GM18505 (cell line): ENCODE data around the gene HMX2.

Experiments
- ATAC-seq: cut with Tn5 transposase; IDR thresholded peaks from one replicate; pipeline ENCODE4 v1.9.1; 2021; ENCODE audit not compliant: unreplicated experiment
- POLR2A ChIP-seq: IDR thresholded peaks from 4 replicates; pipeline ENCODE4 v1.6.1; 2011; ENCODE audit warnings: borderline replicate concordance; ENCODE audit not compliant: insufficient read depth, insufficient read length; ENCODE audit errors: extremely low read depth

Gene HMX2

DNA sequence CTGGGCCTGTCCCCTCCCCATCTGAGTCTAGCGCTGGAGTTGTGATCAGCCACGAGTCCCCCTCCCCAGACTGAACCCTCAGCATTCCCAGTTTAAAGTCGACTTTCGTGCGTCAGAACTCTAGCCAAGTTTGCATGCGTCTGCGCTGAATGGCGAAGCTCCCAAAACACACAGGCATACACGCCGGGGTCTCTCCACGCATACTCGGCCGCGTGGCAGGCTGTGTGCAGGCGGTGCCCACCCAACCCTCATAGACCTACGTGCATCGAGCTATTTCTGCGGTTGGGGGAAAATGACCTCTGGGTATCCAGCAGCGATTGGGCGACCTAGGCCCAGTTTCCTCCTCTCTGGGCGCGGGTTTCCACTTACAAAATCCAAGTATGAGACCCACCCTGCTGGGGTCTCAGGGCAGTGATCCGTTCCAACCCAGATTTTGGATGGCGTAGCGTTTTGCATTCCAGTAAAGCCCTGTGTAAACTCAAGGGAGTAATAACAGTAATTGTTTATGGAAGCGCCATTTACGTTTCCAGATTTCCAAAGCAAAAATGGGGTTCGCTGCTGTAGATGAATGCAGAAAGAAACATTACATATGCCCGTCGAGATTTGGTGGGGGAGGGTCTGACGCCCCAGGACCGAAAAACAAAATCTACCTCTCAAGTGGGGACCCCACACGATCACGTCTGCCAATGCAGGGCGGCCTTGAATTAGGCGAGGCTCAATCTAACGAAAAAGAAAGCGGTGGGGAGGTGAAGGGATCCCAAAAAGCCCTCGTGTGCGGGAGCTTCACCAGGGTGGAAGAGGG, 14.2 kb upstream of the HMX2 start:
- ATAC-seq = no peak
- TF ChIP-seq POLR2A = peak; percentile 3

DNA sequence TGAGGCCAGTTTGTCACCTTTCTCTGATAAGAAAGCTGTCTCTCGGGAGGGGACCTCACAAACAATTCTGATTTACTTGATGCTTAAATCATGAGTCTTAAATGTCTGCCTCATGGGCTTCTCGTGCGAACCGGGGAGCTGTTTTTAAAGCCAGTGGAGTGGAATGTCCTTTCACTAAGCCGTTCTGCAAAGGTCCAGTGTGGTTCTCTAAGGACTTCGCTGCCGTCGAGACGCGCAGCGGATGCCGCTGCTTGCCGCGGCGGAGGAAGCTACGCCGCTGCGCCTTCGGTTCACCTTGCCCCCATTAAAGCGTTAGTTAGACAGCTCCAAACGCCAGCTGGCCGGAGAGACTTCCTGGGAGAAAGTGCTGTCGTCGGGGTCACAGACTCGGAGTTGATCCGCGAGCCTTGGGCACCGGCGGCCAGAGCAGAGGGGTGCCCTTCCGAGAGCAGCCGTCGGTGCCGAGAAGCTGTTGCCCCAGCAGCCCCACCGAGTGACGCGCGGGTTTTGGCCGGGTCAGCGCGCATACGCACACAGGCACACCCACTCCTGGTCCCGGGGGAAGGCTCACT, 13.5 kb upstream of the HMX2 start:
- TF ChIP-seq POLR2A = no peak
- ATAC-seq = no peak

DNA sequence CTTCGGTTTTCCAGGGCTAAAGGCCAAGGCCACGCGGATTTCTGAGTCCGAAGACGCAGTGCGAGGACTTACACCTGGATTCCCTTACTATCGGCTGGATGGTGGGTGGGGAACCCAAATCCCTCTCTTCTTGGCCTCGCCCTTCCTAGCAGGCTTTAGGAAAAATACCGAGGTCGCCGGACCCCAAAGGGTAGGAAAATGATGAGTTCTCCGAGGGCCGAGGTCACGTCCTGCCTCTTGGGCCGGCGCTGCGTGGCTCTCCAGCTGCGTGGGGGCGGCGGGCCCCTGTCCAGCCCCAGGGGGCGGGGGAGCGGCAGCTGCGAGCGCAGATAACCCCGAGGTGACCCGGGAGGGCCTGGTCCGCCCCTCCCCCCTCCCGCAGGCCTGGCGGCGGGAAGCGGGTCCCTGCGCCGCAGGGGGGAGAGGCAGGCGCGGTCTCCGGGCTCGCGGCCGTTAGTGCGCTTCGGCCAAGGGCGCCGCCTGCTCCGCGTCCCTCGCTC, 13.0 kb upstream of the HMX2 start:
- no peak for ATAC-seq
- no peak for TF ChIP-seq POLR2A

DNA sequence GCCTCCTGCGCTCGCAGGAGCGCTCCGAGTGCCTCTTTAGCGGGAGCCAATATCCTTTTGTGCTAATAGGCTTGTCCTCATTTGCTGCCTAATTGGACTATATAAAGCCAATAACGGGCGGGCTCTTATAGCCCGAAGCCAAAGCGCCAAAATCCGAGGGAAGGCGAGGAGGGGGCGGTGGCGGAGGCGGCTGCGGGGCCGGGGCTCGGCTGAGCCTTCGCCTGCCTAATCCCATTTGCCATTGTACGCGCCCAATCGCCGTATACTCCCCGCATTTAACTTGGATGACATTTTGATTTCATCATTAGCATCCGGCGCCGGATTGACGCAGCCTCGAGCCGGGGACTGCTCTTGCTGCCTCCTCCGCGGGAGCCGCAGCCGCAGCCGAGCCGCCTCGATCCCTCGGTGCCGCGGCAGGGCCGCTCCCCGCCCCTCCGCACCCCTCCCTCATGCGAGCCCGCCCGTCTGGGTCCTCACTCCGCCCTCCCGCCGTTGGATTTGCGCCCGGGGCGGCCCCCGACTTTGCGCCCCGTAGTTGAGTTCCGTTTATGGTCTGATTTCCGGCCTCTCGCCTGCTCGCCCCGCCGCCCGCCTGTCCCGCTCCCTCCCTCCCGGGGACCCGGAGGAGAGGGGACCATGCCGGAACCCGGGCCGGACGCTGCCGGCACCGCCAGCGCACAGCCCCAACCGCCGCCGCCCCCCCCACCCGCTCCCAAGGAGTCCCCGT, 12.4 kb upstream of the HMX2 start, which contains the start of gene HMX3:
Gene HMX3, plus strand, starts transcription at position 556 of the 727 bp plus-strand sequence. Its CDS starts 81 bp downstream, at position 637.
- ATAC-seq = no peak
- peak; percentile 51 for TF ChIP-seq POLR2A

DNA sequence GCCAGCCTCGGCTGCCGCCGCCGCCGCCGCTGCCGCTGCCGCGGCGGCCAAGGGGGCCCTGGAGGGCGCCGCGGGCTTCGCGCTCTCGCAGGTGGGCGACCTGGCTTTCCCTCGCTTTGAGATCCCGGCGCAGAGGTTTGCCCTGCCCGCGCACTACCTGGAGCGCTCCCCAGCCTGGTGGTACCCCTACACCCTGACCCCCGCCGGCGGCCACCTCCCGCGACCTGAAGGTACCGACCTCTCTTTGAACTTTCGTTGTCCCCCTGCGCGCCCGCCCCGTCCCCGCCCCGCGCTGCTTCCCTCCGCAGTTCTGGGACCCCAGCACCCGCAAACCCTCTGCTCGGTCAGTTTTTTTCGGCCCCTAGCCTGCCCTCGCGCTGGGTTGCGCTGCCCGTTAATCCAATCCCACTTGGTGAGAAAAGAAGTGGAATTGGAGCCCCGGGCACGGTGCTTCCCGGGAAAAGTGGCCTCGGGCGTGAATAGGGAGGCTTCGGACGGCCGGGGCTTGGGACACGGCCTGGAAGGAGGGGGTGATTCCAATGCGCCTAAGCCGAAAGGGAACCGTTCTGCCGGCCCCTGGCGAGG, 11.6 kb upstream of the HMX2 start:
- TF ChIP-seq POLR2A = no peak
- ATAC-seq = no peak

DNA sequence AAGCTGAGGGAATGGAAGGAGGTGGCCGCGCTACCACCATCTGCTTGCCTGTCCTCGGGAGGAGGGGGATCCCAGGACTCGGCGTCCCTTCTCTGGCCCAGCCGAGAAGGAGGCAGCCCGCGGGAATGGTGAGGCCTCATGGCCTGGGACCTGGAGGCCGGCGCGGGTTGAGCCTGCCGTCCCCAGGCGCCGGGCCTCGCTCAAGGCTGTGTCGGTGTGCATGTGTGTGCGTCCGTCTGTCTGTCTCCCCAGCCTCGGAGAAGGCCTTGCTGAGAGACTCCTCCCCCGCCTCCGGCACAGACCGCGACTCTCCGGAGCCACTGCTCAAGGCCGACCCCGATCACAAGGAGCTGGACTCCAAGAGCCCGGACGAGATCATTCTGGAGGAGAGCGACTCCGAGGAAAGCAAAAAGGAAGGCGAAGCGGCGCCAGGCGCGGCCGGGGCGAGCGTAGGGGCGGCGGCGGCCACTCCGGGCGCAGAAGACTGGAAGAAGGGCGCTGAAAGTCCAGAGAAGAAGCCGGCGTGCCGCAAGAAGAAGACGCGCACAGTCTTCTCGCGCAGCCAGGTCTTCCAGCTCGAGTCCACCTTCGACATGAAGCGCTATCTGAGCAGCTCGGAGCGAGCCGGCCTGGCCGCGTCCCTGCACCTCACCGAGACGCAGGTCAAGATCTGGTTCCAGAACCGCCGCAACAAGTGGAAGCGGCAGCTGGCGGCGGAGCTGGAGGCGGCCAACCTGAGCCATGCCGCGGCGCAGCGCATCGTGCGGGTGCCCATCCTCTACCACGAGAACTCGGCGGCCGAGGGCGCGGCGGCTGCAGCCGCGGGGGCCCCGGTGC, 10.9 kb upstream of the HMX2 start:
- no peak for ATAC-seq
- peak; percentile 17 for TF ChIP-seq POLR2A

DNA sequence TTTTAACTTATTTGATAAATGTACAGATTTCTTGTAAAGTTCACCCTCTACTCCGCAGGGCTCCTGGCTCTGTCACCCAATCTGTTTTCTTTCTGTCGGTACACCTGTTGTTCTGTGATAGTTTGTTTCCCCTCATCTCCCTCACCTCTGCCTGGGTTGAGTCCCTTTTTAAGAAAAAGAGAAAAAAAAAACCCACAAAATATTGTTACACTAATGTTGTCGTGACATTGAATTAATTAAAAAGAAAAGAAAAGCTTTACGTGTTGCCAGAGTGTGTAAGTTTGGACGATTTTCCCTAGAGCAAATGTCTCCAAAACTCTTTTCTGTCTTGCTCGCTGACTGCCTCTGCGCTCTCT, 8.8 kb upstream of the HMX2 start:
- TF ChIP-seq POLR2A = no peak
- ATAC-seq = no peak

DNA sequence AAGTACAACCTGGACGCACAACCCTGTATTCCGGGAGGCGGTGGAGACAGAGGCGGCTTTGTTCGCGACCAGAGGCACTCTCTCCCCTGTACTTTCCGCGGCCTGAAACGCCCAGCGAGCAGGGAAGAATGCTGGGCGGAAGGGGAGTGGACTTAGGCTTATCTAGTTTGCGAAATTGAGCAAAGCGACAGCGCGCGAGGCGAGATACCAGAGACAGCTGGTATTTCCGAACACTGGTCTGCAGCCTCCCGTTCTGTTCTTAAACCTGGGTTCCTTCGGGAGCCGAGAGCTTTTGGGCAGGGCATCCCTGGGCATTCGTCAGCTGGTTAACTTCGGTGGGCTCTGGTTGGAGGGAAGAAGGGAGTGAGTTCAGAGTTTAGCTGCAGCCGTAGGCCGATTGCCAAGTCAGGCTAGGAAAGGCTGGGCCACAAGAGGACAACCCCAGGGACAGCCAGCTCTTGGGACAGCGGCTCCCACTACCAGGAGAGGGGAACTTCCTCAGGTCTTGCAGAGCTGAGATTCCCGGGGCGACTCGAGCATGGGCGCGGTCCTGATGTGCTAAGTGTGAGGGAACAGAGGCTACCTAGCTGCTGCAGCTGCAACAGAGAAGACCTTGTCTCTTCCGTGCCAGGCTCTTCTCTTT, 8.3 kb upstream of the HMX2 start:
- no peak for ATAC-seq
- TF ChIP-seq POLR2A = peak; percentile 21

DNA sequence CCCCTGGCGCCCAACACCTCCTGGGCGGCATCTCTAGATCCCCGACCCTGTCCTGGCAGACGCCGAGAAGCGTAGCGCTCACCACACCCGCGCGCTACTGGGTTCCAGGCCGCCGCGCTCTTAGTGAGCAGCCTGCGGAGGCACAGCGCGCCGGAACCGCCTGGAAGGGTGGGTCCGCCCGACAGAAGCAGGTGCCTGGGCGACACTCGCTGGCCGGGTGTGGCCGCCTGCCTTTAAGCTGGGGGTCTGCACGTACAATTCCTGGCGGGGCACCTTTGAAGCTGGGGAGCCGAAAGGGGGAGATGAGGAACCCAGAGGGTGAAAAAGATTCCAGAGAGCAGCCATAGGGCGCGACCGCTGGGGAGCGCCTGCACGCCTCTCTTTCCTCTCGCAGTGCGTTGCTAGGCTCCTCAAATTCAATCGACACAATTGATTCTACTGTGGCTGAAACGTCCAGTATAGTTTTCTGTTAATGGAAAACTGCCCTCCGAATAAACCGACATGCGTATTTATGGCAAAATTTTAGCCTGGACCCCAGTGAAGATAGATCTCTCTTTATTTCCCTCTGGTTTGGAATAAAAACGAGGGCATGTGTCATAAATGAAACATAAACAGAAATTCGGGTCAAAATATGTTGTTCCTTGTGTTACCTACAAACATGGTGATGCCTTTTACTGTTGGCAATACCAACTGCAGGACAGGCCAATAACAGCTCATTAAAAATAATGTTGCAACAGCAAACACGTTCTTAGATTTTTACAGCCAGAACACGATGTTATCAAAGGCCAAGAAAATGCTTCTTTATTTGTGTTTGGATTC, 7.6 kb upstream of the HMX2 start:
- TF ChIP-seq POLR2A = peak; percentile 9
- no peak for ATAC-seq

DNA sequence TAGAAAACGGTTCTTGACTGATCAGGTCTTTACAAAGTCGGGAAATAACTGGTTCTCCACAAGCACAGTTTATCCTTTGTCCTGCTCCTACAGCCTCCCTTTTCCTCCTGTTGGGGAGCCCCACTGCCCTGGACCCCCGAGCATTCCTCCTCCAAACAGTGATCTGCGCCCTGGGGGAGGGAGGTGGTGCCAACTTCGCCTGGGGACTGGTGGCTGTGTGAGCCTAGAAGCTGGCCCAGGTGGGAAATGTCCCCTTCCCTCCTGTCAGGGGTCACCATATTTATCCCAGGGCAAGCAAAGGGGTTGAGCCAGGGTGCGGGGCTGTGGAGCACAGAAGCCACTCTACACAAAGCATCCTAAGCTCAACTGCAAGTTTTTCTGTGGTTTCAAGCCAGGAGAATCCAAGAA, 6.9 kb upstream of the HMX2 start:
- no peak for TF ChIP-seq POLR2A
- no peak for ATAC-seq

DNA sequence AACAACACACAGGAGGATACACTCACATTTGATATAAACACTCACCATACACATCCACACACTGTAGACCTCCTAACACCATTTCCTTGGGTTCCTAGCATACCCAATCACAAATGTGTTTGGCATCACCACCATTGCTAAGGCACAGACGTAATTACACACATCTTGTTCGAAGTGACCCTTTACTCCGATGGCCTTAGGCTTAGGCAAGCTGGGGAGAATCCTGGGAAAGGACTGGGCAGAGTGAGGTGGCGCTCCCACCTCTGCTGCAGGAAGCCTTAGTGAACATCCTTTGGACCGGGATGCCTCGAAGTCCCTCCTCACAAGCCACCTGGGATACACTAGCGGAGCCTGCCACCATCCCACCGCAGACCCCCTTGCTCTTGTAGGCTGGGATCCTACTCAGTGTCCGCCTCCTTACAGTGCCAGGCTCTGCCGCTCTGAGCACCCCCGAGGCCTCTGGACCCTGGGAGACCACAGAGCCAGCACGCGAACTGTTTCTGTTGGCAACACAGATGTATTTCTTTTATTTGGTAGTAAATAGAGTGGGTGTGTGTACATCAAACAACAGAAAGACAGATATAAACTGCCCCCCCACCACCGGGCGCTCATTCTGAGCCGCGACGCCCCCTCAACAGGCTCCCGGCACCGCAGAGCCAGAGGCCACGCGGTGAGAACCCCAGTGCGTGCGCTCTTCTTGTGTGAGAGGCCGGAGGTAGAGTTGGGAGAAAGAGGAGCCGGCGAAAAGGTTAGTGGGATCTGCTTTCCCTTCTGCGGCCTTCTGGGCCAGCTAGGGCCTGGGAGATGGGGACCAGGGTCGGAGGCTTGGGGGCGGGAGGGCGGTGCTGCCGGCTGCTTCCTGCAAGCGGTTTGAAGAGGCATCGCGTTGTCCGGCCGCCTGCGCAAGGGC, 5.9 kb upstream of the HMX2 start:
- ATAC-seq = no peak
- TF ChIP-seq POLR2A = peak; percentile 11

DNA sequence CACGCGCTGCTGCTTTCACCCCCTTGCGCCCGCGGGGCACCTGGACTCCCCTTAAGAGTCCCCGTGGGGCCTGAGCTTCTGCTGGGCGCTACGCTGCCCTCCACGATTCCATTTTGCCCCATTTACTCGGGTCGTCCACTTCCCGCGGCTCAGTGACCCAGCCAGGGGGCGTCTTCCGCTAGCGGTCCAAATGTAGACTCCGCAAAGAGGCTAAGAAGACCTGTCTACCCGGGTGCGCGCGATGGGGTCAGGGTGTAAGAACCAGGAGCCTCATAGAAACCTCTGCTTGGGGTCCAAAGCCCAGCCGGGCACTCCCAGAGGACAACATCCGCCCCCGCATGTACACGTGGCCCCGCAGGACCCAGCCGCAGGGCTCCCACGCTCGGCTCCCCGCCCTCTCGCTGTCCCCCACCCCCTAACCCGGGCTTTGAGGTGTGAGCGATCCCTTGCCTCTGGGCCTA, 5.2 kb upstream of the HMX2 start:
- no peak for ATAC-seq
- no peak for TF ChIP-seq POLR2A
